ENCODE results near the gene SEMA5A.

Gene SEMA5A

DNA sequence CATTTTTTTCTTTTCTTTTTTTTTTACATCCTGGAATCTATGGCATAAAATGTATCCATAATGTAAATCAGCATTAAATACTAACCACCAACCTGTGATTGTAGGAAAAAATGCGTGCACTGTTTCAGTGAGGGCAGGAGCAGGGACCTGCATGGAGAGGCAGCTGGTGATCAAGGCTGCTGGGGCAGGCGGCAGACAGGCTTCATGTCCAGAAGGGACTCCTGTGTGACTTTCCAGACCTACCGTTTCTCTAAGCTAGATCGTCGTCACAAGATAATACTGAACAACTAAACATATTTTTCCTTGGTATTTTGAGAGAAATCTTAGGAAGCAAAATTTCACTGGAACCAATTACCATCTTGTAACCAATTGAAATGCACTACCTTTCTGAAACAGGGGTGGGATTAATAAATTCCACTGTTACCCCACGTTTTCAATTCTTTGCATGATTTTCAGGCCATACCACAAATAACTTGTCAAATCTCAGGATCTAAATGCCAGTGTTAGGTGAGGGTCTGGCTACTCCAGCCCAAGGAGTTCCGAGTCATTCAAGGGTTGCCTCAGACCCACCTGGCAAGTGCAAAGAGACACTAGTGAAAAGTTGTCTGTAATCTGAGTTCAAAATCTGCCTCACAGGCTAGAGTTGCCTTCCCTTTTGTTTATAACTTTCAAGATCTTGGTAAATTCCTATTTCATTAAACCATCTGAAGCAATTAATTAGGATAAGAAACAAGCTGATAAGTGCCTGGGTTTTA lies 198.2 kb downstream of the SEMA5A start:
- in situ Hi-C loops (cut with MboI; ENCODE audit: low pct_unique_long_range_greater_than_20kb, low sequenced_read_pairs, unreplicated experiment), result no loop called here
- no peak for DNase-seq (ENCODE audit: low spot score)
- TF ChIP-seq, protein P1, sequence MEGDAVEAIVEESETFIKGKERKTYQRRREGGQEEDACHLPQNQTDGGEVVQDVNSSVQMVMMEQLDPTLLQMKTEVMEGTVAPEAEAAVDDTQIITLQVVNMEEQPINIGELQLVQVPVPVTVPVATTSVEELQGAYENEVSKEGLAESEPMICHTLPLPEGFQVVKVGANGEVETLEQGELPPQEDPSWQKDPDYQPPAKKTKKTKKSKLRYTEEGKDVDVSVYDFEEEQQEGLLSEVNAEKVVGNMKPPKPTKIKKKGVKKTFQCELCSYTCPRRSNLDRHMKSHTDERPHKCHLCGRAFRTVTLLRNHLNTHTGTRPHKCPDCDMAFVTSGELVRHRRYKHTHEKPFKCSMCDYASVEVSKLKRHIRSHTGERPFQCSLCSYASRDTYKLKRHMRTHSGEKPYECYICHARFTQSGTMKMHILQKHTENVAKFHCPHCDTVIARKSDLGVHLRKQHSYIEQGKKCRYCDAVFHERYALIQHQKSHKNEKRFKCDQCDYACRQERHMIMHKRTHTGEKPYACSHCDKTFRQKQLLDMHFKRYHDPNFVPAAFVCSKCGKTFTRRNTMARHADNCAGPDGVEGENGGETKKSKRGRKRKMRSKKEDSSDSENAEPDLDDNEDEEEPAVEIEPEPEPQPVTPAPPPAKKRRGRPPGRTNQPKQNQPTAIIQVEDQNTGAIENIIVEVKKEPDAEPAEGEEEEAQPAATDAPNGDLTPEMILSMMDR (IDR thresholded peaks at IDR 0.05; ENCODE audit: extremely low read depth, insufficient read depth, missing control alignments), result no peak

DNA sequence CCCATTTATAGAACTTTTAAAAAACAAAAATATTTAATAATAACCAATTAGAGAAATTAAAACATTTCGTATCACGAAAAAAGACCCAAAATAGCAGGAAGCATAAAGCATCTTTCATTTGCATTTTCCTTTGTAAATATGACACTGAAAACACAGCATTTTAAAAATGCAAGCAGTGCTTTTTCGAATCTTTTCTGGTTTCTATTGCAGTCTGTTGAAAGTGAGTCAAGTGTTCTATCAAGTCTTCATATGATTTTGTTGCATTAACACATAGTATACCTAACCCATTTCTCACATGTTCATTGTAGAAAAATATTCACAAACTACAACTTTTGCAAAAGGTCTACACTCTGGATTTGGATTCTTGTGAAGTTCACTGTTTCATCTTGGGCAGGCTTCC lies 198.8 kb downstream of the SEMA5A start:
- in situ Hi-C loops (cut with MboI; ENCODE audit: low pct_unique_long_range_greater_than_20kb, low sequenced_read_pairs, unreplicated experiment), result no loop called here
- TF ChIP-seq, protein P1 (IDR thresholded peaks at IDR 0.05; ENCODE audit: extremely low read depth, insufficient read depth, missing control alignments), result no peak
- DNase-seq (ENCODE audit: low spot score), result no peak

GRCh38 chr5:9344751-9345240 lies 201.1 kb downstream of the SEMA5A start:
- DNase-seq (ENCODE audit: low spot score), result no peak
- TF ChIP-seq, protein P1 (IDR thresholded peaks at IDR 0.05; ENCODE audit: extremely low read depth, insufficient read depth, missing control alignments), result no peak
- in situ Hi-C loops (cut with MboI; ENCODE audit: low pct_unique_long_range_greater_than_20kb, low sequenced_read_pairs, unreplicated experiment), result no loop called here

DNA sequence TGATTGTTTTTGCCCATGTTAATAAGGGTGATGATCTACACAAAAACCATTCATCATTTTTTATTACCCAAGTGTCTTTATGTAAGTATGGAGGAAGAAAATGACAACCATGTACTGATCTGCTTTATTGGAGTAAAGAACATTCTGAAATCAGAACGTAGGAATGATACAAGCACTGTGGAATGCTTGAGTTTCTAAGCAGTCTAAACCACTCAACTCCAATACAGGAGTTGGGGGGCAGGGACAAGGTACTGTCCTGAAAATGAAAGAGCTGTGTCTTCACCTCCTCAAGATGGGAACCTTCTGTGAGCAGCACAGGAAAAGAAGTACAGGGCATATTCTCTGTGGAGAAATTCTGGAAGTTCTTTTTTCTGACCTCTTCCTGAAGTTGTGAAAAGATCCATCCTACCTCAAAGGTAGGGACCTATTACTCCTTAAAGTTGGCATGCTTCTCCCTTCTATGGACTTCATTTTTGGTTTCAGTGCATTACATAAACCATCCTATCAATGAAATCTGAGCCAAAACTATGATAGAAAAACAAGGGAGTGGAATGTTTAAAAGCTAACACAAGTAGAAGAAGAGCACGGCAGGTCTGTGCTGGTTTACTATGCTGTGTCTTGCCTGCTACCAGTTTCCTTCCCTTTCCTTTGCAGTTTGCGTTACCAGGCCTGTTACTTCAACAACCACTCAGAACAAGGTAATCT lies 202.6 kb downstream of the SEMA5A start:
- in situ Hi-C loops (cut with MboI; ENCODE audit: low pct_unique_long_range_greater_than_20kb, low sequenced_read_pairs, unreplicated experiment), result no loop called here
- DNase-seq (ENCODE audit: low spot score), result no peak
- TF ChIP-seq, protein P1 (IDR thresholded peaks at IDR 0.05; ENCODE audit: extremely low read depth, insufficient read depth, missing control alignments), result no peak

- no peak for DNase-seq (ENCODE audit: low spot score)
- TF ChIP-seq, protein P1 (IDR thresholded peaks at IDR 0.05; ENCODE audit: extremely low read depth, insufficient read depth, missing control alignments), result no peak
- in situ Hi-C loops (cut with MboI; ENCODE audit: low pct_unique_long_range_greater_than_20kb, low sequenced_read_pairs, unreplicated experiment), result no loop called here
These were observed 203.6 kb downstream of the SEMA5A start for GRCh38 chr5:9342161-9342787.

DNA sequence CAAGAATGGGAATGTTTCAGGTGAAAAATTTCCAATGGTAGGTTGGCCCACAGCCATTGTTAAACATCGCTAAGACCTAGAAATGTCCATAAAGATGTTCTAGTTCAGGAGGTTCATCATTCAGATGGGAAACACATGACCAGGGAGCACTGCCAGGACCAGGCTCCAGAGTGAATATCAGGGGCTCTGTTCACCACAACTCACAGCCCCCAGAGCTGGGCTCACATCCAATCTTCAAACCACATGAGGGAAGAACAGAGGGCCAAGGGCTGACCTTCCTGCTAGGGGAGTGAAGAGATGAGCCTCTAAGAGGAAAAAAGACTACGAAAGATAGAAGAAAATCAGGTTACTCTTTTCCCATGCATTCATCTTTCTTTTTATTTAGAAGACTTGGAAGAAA lies 205.8 kb downstream of the SEMA5A start:
- no peak for DNase-seq (ENCODE audit: low spot score)
- in situ Hi-C loops (cut with MboI; ENCODE audit: low pct_unique_long_range_greater_than_20kb, low sequenced_read_pairs, unreplicated experiment), result no loop called here
- TF ChIP-seq, protein P1 (IDR thresholded peaks at IDR 0.05; ENCODE audit: extremely low read depth, insufficient read depth, missing control alignments), result no peak

Data from GM13977 (cell line).